Kidney capillary endothelial cell (primary cell): ENCODE results near the gene AGPAT2.

Source experiments
- DNase-seq: peaks from one replicate; pipeline ENCODE4 v3.0.0-alpha.2; 2018; ENCODE audit warnings: low spot score

AGPAT2 gene

DNA sequence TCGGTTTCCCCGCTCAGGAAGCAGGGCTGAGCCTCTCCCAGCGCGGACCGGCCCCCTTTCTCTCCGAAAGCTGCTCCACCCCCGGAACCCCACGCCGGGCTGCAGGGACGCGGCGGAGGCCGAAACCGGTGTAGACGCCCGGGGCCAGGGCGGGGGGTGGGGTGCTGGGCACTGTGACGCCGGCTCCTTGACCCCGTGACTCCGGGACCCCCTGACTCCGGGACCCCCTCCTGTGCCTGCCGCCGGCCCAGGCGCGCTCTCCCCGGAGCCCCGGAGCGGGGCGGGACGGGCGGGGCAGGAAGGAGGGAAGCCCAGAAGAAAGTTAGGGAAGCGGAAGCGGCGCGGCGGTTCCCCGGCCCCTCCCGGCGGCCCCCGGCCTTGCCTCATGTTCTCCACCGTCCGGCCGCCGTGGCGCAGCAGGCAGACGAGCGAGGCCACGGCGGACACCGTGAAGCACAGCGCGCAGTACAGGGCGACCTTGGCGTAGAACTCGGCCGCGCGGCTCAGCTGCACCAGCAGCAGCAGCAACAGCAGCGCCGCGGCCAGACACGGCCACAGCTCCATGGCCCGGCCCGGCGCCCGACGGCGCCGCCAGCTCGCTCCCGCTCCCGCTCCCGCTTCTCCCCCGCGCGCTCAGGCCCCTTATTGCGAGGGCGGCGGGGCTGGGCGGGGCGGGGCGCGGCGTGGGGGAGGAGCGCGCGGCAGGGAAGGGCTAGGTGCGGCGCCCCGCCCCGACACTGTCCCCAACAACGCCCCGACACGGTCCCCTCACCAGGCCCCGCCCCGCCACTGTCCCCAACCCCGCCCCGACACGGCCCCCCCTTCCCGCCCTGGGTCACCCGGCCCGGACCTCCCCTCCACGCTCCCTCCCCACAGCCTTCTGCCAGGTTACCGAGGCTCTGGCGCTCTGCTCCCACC is at the start of gene AGPAT2:
AGPAT2 (minus strand) TSS at position 664 of the 918 bp plus-strand sequence; CDS start at position 564, 100 bp downstream.
- no peak for DNase-seq

DNA sequence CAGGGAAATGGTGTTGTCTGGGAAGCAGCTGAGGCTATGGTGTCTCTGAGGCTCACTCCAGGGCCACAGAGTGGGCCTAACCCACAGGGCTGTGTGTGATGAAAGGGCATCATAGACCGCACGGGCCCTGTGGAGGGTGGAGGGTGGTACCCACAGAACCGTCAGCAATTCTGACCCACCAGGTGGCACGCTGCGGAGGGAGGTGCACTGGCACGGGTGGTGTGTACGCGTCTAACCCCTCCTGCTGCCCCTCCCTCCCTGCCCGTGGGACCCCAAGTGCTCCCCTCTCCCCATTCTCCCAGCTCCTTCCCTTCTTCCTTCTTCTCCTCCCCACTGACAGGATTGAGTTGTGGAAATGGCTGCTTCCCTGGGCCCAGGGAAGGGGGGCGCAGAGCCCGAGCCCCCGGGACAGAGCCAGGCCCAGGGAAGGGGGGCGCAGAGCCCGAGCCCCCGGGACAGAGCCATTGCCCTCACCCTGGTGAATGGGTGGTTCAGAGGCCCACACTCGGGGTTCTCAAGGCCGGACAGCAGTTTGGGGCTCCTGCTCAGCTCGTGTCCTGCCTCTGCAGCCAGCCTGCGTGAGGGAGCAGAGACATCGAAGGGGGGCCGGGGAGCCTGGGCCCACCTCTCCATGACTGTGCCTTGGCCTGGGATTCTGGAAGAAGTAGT is 48.7 kb upstream of the AGPAT2 start:
- no peak for DNase-seq

DNA sequence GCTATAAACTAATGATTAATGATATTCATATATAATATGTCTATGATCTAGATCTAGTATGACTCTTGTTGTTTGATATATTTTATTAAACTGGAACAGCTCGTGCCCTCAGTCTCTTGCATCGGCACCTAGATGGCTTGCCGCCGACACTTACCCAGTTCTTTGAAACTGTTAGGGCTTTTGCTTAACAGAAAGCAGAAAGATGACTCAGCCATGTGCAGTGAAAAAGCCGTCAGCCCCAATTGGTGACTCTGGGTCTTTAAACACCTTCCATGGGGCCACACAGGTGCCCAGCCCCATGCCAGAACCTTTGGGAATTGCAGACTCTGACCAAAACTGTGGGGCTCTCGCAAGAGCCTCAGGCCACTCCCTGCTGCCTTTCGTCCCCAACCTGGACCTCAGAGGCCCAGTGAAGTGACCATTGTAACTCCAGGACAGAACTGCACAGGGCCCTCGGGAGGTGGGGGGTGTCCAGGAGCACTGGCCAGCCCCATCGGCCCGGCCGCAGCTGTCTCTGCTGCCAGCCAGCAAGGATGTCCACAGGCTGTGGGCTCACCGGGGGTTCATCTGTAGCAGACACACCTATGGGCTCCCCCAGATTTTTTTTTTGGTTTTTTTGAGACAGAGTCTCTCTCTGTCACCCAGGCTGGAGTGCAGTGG is 47.7 kb upstream of the AGPAT2 start:
- DNase-seq, result no peak

DNA sequence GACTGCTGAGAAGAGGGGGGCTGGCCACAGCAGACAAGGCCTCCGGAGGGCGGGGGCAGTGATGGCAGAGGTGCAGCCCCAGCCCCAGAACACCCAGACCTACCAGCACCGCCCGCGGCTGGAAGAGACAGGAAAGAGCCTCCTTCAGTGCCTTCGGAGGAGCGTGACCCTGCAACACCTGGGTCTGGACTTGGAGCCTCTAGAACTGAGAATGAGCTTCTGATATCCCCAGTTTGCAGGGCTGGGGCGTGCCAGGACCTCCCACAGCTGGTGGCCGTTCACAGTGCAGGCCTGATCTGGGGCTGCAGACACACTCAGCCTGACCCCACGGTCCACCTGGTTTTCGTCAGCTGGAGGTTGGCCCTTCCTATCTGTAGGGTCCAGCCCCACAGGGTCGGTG is 46.4 kb upstream of the AGPAT2 start:
- DNase-seq, result no peak

DNA sequence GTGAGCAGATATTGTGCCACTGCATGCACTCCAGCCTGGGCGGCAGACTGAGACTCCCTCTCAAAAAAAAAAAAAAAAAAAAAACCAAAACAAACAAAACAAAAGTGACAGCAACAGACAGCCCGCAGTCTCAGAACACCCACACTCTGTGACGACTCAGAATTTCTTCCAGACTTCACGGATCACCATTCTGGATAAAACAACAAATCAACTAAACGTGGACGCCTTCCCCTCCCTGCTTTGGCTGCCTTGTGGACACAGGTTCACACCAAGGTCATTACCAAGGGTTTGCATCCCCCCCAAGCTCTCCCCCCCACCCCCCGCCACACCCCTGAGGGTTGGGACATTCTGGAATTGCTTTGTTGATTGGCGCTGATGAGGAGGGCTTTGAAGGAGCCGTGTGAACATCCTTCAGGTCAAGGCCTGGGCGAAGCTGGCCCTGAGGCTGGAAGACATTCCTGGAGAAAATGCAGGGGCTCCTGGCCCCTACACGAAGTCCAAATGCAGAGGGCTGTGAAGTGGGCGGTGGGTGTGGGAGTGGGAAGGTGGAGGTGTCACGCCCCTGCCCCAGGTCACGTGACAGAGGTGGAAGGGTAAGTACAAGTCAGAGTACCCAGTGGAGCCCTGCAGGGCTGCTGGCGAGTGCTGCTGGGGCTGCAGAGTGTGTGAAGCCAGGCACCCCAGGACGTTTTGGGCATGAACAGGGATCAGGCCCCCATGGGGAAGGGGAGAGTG is 45.4 kb upstream of the AGPAT2 start:
- no peak for DNase-seq

DNA sequence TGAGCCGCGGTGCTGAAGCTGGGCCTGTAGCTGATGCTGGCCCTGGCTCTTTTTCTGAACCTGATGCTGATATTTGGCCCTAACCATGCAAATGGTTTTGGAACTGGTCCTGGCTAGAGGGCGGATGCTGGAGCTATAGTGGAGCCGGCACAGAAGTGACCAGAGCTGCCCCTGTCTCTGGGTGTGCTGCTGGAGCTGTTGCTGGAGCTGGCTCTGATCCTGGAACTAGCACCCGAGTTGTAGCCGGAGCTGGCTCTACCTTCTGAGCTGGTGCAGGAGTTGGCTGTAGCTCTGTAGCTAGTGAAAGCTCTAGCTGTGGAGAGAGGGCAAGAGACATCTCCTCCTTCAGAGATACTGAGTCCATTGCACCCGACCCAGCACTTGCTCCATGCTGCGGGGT is 42.7 kb upstream of the AGPAT2 start:
- DNase-seq, result no peak

DNA sequence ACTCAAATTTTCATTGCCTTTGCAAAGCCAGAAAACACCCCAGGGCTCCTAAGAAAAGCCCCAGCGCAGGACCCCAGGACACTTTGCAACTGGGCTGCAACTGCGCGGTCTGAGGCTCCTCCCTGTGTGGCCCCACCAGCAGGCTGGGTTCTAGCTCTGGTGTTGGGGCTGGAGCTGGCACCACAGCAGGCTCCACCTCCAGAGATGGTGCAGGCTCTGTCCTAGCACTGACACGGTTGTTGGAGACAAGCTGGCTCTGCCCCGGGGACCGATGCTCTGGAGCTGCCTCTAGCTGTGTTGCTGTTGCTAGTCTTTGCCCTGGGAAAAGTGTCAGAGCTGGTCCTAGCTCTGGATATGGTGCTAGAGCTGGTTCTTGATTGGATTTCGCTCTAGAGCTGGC is 41.9 kb upstream of the AGPAT2 start:
- DNase-seq, result no peak

DNA sequence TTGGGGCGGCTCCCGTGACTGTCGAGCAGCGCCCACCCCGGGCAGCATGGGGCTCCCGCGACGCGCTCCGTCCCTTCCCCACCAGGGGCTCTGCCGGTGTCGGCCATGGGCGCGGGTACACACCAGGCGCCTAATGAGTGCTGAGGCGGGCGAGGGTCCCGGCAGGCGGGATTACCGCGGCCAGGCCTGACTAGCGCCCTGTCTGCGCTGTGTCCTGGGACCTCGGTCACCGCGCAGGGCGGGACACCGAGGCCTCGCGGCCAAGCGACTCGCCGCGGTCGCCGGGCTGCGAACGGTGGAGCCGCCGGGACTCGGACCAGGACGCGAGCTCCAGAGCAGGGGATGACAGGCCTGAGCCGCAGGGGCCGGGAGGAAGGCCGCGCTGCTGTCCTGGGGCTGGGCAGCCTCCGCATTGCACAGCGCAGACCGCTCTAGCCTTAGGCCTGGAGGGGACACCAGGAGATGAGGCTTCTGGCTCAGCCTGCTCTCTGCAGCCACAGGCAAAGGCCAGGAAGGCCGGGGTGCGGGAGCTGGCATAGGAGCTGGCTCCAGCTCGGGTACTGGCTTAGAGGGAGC is 41.4 kb upstream of the AGPAT2 start:
- DNase-seq, result no peak

DNA sequence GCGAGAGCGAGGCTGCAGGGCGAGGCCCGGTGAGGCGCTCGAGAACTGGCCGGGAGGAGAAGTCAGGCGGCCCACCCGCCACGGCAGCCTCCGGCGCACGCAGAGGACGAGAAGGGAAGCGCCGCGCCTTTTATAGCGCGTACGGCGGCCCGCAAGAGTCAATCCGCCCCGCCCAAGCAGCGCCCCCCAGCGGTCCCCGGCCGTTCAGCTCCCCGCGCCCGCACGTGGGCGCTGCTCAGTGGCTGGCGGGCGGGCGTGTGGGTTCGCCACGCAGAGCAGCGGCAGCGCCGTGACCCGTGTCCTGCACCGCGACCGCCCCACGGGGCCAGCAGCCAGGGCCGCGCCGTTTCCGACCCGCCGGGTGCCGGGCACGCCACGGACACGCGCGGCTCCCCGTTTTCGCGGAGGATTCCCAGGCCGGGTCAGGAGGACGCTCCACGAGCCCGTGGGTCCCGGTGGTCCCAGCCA is 40.9 kb upstream of the AGPAT2 start:
- peak; percentile 78 for DNase-seq

DNA sequence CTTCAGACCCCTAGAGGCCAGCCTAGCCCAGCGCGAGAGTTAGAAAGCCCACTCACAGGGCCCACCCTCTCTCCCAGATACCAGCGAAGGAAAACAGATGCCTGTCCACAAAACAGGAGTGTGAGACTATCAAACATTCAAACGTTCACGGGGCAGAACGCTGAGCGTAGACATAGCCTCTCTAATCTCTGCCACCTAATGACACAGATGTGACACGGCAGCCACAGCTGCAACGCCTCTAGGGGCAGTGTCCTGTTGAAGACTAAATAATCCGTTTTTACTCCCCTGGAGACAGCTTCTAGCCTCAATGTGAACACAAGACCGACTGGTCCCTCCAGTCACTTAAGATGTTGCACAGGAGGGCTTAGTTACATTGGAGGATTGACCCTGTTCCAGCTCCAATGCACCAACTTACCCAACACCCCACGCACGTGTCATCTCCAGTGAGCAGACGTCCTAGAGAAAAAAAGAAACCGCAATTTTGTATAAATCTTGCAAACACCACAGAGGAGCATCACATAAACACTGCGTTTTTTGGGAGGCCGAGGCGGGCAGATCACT is 39.5 kb upstream of the AGPAT2 start:
- no peak for DNase-seq

DNA sequence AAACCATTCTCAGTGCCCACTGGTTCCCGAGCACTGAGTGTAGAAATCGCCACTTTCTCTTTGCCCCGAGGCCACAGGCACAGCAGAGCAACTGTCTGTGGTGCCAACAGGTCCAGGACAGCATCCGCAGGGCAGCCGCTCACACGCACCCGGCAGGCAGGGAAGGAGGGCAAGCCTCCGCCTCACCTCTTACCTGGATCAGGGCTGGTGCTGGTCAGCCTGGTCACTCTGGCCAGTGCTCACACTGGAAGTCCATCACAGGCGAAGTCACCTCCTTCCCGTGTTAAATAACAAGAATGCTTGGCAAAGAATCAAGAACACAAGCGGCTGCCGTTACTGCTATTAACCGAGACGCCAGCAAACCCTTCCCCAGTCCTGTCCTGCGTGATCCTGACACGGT is 38.9 kb upstream of the AGPAT2 start:
- DNase-seq, result no peak

DNA sequence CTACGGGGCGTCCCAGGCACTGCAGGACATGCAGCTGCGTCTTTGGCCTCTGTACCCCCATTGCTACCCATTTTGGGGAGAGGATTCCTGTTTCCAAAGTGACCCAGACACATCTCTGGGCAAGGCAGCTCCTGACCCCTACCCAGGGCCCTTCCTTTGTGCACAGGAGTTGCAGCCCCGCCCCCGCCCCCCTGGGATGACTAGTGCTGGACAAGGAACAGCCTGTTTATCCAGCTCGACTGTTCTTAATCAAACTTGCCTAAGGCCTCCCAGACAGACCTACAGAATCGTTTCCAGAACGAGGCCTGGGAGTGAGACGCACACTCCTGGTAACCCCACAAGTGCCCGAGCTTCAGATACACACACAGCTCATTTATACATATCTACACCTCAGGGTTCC is 38.4 kb upstream of the AGPAT2 start:
- no peak for DNase-seq

DNA sequence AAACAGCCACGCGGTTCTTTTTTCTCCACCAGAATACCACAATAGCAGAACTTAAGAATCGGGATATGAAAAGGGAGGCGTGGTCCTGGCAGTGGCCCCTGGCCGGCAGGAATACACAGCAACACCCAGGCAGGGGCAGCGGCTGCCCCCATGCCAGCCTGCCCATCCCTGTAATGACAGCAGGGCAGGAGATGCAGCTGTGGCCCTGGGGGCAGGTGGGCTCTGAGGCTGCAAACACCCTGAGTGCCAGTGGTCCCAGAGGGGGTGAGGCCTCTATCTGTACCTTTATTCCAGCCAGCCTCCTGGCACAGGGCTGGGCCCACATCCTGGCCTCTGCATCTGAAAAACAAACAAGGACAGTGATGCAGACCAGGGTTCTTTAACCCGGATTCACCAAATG is 37.5 kb upstream of the AGPAT2 start:
- DNase-seq, result no peak

DNA sequence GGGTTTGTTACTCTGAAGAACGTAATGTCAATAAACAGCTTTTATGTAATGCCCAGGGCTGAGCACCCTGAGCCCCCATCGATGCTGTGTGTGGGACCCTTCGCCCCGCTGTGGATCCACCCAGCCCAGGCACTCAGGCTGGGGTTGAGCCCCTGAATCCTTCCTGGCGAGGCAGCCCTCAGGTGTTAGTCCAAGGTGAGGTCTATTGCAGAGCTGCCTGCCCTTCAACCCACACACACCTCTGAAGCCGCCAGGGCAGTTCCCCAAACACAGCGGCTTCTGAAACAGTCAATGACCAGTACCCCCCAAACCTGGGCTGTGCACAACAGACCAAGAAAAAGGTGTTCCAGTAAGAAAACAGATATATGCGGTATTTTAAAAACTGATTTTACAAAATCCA is 36.7 kb upstream of the AGPAT2 start:
- no peak for DNase-seq

DNA sequence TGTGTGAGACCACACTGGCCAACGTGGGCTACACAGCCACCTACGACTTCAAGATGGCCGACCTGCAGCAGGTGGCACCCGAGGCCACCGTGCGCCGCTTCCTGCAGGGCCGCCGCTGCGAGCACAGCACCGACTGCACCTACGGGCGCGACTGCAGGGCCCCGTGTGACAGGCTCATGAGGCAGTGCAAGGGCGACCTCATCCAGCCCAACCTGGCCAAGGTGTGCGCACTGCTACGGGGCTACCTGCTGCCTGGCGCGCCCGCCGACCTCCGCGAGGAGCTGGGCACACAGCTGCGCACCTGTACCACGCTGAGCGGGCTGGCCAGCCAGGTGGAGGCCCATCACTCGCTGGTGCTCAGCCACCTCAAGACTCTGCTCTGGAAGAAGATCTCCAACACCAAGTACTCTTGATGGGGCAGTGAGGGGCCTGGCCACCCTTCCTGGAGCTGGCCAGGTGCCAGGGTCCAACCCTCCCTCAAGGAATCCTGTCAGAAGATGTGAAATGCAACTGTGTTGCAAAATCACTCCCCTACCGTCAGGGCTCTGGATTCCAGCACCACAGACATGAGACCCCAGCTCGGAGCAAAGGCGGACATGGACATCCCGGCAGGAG is 36.2 kb upstream of the AGPAT2 start:
- DNase-seq, result no peak

DNA sequence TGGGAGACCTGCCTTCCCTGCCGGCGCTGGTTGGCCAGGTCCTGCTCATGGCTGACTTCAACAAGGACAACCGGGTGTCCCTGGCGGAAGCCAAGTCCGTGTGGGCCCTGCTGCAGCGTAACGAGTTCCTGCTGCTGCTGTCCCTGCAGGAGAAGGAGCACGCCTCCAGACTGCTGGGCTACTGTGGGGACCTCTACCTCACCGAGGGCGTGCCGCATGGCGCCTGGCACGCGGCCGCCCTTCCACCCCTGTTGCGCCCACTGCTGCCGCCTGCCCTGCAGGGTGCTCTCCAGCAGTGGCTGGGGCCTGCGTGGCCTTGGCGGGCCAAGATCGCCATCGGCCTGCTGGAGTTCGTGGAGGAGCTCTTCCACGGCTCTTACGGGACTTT is 35.7 kb upstream of the AGPAT2 start:
- DNase-seq, result no peak

DNA sequence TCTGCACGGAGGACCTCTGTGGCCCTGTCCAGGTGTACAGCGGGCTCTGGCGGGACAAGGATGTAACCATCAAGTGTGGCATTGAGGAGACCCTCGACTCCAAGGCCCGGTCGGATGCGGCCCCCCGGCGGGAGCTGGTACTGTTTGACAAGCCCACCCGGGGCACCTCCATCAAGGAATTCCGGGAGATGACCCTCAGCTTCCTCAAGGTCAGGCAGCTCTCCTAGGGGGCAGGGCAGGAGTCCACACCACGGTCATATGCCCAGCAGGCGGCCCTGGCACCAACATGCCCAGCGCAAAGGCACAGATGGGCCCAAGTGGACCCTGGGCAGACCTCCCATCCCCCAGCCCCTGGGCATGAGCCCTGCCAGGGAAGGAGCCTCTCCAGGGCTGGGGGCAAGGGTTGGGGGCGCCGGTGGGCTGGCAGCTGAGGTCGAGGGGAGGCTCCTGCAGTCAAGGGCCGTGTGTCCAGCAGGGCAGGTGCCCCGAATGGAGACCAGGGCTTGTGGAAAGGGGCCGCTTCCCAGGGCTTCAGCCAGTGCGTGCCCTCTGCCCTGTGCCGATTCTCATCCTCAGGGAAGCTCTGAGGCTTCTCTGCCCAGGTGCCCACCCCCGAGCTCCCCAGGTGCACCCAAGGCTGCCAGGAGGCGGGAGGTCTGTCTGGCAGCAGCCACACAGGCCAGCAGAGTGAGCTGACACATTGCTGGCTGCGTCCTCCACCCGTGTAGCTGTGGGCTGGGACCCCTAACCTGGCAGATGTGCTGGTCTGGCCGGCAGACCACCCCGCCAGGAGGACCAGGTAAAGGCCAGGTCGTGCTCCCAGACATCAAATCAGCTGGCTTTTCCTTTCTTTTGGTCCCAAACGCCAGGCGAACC is 35.1 kb upstream of the AGPAT2 start:
- no peak for DNase-seq

DNA sequence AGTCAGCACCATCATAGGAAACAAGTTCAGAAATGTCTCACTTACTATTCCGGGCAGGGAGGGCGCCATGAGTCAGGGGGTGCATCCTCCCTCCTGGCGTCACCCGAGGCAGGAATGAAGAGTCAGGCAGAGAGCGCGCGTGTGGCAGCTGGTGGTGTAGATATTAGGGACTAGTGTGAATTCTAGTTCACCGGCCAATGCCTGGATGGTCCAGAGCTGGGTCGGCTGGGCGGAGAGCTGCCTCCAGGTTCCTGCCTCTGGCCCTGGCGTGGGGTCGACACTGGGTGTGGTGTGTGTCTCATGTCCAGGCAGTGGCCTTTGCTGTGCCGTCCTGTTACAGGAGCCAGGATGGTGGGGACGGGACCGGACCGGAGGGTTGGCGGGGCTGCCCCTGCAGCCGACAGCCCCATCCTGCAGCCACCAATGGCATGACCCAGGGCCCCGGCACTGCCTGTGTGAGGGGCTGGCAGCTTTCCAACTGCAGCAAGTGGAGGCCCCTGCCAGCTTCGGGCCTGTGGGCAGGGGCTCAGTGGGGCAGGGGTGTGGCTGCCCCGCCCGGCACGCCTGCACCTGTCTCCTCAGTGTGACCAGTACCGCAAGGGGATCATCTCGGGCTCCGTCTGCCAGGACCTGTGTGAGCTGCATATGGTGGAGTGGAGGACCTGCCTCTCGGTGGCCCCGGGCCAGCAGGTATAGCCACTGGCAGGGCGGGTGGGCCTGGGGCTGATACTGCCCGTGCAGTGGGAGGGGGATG is 34.3 kb upstream of the AGPAT2 start:
- DNase-seq, result peak; percentile 90

DNA sequence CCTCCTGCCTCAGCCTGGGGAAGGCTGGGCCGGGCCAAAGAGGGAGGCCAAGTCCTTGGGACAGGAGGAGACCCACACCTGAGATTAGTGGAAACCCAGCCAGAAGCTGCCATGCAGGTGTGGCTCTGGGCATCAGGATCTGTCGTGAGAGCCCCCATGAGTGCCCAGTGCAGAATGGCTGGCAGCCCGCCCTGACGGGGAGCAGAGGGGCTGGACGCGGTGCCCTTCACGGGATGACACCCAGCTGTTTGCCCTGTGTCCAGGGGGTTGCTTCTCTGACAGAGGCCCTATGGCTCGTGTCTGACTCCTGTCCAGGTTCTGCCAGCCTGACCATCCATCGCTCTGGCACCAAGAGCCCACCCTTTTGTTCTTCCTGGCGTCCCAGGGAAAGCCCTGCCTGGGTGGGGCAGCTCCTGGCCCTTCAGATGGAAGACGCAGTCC is 33.7 kb upstream of the AGPAT2 start:
- DNase-seq, result no peak
